HG03280 (cell line): ENCODE data around the gene SP110.

Experiments
- ATAC-seq: cut with Tn5 transposase; IDR thresholded peaks from one replicate; pipeline ENCODE4 v1.9.1; 2021; ENCODE audit warnings: mild to moderate bottlenecking, moderate library complexity; ENCODE audit not compliant: unreplicated experiment

SP110 gene

DNA sequence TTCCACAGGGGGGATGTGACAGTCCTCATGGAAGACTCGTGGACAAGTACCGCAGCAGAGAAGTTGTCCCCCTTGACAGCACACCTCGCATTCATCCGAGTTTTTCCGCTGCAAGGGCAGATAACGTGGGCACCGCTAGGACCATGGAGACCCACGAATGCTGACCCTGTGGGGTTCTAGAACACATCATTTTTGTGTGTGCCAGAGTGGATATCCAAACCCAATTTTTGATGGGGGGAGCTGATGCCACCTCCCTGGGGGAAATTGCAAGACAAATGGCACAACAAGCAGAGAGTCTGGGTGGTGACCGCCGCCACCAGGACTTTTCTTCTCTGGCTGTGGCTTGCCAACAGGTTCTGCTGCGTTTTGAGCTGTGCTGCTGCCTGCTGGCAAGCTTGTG lies 46.9 kb downstream of the SP110 start:
- no peak for ATAC-seq

DNA sequence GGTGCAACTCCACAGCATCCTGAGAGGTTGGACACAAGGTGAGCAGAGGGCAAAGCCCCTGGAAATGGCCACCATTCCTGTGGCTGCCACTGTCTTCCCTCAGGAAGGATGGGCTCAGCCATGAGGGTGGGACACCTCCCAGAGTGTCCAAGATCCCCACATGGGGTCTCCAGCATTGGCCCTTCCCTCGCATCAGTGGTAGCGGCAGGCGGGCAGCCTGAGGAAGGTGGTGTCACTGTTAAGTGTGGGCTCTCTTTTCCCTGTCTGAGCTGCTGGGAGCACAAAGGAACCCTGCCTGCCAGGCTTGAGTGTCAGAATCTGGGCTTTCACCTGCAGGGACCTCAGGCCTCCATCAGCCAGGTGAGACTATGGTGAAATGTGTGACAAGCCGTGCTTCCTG lies 47.6 kb downstream of the SP110 start:
- ATAC-seq: no peak

DNA sequence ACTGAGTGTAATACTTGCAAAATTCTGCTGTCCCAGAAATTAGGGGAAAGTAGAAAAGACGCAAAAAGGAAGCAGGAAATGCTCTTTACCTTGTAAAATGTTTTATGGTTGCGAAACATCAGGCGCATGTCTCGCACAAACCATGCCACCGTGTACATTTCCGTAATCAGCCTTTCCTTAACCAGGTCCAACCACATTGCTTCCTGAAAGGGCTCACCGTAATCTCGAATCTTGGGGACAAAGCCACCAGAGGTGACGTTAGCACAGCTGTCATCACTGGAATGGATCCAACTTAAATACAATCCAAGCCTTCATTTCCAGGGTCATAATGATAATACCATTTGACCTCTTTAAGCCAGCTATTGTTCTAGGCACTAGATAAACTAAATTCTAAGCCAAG lies 49.3 kb downstream of the SP110 start:
- no peak for ATAC-seq

DNA sequence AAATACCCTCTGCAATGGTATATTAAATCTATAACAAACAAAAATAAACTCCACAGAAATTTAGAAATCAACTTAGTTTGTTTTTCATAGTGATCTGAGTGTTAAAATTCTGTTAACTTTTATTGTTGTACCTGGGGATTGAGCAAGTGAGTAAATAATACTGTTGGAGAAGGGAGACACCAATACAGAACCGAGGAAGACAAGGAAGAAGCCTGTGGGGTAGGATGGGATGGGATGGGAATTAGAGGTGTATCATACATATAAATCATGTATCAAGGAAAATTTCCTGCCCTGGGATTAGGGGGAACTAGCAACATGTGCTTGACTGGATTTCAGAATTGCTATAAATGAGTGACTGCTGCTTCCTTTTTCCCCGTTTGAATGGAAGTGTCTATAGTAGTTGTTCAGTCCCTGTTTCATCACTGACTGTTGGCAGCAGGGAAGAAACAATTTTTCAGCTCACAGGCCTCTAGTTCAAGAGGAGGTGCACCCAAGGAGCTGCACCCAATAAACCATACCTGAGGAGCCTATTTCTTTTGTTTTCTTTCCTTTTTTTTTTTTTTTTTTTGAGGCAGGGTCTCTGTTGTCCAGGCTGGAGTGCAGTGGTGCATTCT lies 53.1 kb downstream of the SP110 start:
- no peak for ATAC-seq

DNA sequence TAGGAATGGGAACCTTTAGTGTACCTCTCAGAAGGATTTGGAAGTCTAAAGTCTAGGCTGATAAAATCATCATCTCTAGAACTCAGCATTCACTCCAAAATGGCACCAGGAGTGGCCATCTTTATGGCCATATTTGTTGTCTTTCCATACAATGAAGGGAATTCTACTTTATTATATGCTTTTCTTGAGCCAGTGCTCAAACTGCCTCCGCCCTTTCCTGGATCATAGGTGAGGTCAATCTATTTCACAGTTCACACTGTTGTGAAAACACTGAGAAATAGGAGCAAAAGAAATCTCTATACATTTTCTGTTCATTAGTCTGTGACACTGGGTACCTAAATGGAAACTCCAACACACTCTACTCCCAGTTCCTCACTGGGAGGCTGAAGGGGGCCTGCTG lies 55.6 kb downstream of the SP110 start:
- ATAC-seq: no peak

DNA sequence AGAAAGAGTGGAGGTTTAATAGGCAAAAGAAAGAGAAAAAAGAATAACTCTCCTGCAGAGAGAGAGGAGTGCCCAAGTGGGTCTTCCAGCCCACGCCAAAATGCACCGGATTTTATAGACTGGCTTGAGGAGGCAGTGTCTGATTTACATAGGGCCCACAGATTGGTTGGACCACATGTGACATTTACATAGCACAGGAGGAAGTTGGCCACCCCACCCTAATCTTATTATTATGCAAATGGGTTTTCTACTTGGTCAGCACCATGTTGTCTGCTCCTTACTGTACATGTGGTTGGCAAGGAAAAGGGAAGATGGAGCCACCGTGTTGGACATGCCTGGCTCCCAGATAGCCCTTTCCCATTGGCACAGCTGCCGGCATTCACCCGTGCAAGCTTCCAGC lies 56.8 kb downstream of the SP110 start:
- no peak for ATAC-seq

DNA sequence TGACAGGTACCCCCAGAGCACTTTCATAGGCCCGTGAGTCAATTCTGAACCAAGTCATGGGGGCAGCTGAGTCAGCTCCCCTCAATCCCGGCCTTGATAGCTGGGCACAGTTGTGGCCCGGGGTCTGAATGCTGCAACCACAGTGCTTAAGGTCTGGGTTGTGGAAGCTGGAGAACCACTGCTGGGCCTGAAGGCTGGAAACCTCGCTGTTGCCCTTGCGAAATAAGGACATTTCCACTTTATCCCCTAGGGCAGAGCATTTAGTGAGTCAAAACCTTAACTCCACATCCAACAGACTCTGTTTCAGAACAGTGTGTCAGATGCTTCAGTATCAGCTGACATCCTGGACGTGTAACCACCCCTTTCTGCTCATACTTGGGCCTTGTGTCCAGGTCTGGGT lies 58.6 kb downstream of the SP110 start:
- ATAC-seq: no peak

DNA sequence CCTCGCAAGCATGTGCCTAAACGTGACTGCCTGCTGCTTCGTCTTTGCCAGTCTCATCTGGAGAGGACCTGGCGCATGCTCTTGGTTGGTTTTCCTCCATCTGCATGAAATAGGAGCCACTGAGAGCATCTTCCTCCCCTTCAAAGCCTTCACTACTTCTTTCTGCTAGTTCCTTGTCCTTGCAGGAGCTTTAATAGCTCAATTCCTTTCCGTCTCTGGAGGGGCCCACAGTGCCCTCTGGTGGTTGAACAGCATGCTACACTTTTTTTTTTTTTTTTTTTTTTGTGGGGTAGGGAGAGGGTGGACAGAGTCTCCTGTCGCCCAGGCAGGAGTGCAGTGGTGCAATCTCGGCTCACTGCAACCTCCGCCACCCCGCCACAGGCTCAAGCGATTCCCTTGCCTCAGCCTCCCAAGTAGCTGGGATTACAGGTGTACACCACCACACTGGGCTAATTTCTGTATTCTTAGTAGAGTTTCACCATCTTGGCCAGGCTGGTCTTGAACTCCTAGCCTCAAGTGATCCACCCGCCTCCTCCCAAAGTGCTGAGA lies 59.6 kb downstream of the SP110 start:
- ATAC-seq: no peak

DNA sequence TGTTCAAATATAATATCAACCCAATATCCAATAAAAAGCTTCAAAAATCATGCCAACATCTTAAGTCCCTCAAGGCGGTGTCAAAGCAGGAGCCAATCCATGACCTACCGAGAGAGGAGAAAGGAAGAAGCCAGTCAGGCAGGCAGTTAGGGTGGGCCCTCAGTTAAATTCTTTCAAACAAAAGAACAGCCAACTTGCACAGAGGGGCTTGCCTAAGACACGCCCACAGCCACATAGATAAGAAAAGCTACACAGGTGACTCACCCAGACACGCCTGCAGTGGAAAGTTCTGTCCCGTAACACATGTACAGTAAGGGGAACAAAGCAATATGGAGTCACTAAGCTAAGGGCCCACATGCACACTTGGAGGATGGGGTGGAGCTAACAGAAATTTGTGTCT lies 61.3 kb downstream of the SP110 start:
- no peak for ATAC-seq

DNA sequence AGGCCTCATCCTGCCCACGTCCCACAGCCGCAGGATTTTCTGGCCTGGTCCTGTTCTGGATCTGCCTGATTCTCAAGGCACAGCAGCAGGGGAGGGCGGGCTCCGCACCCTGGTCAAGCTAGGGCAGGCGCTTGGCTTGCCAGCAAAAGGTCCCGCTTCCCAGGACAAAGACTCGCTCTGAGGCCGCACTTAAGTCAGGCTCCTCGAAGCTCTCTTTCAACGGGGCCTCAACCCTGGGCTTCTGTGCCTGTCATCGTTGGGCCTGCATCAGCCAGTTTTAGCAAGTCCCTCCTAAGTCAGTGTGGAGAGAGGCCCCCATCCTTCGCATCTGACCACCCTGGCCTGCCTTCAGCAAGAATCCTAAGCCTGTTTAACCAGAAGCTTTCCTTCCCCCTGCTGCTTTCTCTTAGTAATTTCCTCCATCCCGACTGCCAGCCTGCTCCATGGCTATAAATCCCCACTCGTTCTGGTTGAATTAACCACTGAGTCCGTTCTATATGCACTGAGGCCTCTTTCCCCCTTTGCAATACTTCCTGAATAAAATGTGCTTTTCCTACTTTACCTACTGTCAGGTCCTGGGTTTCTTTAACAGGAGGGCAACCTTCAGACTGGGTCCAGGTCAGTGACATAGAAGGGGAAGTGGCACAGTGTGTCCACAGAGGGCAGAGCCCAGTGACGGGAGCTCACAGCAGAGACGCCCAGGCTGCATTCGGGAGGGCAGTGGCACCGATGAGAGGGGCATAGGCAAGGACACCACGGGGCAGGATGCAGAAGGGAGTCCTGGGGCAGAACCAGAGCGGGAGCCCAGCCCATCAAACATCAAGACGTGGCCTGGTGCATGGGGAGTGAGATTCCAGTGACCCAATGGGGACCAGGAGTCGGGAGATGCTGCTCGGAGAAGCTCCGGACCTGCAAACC lies 62.7 kb downstream of the SP110 start:
- no peak for ATAC-seq

DNA sequence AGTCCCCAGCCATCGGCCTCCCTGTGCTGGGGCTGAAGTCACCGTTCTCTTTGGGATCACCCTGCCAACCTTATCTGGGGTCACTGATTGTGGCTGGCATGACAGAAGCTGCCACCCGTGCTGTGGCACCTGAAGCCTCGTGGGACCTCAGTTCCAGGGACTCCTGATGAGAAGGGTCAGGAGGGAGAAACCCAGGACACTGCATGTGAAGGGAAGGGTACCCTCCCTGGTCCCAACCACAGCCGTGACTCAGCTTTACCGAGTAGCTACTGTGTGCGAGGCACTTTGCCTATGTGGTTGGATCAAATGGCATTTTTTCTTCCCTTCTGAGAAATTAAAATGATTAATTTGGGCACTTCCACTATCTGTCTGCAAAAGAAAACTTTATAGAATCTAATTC lies 64.4 kb downstream of the SP110 start:
- ATAC-seq: no peak

DNA sequence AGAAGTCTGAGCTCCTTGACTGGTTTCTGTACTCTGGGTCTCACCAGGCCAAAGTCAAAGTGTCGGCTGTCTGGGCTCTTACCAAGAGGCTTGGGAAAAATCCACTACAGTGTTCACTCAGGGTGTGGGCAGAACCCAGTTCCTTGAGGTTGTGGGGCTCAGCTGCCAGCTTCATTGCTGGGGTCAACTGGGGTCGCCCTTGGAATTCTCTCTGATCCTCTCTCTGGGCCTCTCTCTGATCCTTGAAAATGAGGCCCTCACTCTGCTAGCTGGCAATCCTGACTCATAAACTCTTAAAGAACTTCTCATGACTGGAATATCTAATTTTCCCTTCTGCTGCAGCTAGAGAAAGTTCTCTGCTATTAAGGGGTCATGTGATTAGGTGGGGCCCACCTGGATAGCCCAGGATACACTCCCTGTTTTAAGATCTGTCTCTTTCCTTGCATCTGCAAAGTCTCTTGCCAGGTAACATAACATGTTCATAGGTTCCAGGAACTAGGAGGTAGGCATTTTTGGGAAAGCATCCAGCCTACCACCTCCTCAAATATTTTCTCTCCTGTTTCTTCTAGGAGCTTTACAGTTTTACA lies 66.3 kb downstream of the SP110 start:
- no peak for ATAC-seq

DNA sequence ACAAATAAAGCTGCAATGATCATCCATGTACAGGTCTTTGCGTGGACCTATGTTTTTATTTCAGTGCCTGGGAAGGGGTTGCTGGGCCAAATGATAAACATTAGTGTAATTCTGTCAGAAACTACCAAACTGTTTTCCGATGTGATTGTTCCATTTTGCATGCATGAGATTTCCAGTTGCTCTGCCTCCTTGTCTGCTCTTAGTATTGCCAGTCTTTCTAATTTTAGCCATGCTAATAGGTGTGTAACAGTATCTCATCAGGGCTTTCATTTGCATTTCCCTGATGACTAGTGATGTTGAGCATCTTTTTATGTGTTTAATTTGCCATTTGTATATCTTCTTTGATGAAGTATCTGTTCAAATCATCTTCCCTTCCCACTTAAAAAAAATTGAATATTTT lies 67.5 kb downstream of the SP110 start:
- ATAC-seq: no peak

DNA sequence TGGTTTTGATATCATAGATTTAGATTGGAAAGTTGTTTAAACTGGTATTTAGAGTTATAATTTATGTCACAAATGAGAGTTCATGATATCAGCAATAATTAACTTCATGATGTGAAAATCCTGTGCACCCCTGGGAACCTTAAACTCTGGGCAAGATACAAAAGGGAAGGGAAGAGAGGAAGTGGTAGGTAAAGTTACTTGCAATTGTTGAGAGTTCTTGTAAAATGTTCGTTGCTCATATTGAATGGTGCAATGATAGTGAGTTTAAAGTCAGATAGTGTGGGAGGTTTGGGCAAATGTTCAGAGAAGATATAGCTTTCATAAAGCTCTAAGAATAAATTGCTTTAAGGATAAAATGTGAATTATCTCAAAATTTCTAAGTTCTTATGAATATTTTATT lies 75.4 kb downstream of the SP110 start:
- ATAC-seq: no peak

DNA sequence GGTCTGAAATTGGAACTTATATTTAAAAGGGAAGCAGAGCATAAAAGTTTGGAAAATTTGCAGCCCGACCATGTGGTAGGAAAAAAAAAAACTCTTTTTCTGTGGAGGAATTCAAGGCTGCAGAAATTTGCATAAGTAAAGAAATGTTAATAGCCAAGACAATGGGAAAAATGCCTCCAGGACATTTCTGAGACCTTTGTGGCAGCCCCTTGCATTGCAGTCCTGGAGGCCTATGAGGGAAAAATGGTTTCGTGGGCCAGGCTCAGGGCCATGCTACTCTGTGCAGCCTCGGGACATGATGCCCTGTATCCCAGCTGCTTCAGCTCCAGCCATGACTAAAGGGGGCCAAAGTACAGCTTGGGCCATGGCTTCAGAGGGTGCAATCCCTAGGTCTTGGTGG lies 79.1 kb downstream of the SP110 start:
- no peak for ATAC-seq

DNA sequence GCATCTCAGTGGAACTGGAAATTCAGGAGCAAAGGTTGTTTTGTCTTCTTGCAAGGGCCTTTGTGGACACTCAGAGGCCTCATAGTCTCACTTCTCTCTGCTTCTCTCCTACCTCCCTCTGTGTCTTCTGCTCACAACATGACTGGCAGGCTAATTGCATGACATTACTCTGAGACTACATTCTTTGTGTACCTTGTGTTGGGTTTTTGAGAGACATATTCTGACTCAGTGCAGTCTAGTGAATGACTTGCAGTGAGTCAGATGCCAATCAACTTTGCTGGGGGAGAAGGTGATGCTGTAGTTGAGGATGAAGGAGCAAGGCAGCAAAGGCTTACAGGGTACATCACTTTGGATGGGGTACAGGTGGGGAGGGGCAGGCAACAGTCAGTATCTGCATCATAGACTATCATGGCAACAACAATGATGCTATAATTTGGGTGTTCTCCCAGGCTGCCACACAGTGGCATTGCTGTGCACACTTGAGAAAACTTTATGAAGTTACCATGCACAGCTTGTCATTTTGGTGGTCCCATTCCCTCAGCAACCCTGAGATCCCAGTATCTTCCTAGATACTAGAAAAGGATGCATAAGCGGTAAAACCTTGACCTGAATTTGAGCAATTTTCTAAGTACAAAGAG lies 81.8 kb downstream of the SP110 start:
- no peak for ATAC-seq

DNA sequence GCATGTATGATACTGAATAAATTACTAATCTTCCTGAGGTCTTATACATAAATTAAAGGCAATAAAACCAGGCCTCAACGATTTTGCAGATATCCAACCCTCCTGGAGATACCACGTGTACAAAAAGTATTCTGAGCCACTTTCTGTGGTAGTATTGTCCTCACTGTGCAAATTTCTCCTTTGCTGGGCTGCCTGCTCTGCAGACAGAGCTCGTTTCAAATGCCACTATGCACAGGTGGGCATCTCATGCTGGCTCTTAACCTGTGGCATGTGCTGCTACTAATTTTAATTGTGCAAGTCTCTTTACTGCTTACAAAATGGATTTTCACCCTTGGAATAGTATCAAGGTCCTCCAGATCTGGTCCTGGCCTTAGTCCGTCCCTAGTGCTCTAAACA lies 84.7 kb downstream of the SP110 start:
- ATAC-seq: no peak

DNA sequence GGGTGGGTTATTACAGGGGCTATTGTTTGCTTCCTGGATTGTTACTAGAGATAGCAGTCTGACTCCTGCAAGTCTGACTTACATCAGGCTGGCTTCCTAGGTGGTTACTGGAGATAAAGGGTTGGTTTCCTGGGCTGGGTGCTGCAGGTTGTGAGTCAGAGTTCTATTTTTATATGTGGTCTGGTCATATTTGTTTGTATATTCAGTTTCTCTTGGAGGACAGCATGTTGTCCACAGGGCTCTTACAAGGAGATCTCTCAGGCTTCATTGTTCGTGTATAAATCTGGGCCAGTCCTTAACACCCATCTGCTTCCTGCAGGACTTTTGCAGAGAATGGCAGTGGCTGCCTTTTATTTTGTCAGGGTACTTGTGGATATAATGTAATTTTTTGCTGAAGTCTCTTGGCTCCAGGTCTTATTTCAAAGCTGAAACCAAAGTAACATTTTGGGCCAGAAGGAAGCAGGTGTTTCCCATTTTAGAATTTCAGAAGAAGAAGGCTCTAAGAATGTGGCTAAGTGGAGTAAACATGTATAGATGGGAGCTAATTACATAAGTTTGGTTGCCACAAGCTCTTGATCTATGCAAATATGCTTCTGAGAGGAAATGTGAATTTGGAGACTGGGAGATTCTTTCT lies 85.2 kb downstream of the SP110 start:
- ATAC-seq: peak; percentile 73

DNA sequence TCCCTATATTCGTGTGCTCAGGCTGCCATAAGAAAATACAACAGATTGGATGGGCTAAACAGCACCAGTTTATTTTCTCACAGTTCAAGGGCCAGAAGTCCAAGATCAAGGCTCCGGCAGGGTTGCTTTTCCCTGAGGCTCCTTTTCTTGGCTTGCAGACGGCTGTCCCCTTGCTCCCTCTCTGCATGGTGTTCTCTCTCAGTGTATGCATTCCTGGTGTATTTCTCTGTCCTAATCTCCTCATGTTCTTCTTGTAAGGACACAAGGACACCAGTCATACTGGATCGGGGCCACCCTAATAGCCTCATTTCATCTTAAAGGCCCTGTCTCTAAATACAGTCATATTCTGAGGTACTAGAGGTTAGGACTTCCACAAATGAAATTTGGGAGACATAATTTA lies 88.4 kb downstream of the SP110 start:
- ATAC-seq: no peak

DNA sequence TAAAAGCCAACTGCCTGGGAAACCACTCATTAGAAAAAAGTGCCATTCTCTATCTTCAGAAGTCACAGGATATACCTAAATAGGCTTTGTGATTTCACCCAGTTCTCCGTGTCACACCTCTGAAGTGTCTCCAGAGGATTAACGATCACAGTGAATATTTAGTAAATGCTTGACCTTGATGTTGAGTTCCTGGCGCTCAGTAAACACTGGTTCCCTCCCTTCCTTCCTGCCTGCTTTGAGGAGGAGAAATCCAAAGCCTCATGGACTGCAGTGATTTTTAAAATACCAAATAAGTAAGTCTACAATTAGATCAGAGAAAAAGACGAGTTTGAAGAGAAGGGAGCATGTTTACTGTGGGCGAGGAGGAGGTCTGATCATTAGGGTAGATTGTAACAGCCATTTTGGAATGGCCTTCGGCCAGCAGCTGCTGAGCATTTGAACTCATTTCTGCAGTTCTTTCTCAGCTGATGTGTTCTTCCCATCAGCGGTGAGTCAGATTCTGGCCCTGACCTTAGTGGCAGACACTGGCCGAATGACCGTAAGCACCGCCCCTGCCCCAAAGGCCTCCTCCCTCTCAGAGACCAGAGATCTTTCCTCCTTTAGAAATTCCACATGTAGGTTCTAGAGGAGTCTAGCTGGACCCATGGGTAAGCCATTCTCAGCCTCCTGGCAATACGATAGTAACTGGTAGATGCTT lies 89.0 kb downstream of the SP110 start:
- ATAC-seq: no peak
